ENCODE data around the gene FNDC10. TPM values are rescaled to one million over a fixed set of nuclear protein-coding genes. Genes with fewer than 3 reads are reported as not detected.
"Not testable (repeated sequence)": the region's sequence is repeated elsewhere in the genome, so short reads cannot be mapped to it uniquely, and the experiment has no call there.

The FNDC10 gene
- total RNA-seq, 1 donor from 2014 or later, result 2.5 TPM

DNA sequence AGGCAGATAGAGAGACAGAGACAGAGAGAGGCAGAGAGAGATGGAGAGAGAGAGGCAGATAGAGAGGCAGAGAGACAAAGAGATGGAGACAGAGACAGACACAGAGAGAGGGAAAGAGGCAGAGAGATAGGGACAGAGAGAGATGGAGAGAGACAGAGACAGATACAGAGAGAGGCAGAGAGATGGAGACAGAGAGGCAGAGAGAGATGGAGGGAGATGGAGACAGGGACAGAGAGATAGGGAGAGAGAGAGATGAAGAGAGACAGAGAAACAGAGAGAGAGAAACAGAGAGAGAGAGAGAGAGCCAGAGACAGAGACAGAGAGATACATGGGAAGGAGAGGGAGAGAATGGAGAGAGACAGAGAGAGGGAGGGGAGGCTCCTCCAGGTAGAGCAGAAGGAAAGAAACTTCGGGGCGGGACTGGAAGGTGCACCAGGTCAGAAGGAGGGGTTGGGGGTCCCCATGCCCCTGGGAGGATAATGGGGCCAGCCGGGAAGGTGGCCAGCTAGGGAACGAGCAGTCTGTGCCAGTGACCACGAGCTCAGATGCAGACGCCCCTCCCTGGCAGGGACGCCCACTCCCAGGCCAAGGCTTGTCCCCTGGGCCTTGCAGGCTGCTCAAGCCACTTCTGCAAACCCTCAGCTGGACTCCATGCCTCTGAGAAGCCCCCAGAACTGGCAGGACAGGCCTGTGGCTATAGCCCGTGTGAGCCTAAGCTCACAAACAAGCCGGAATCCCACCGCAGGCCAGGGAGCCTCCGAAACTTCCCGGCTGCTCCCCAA is 3.3 kb downstream of the FNDC10 start:
- no peak for TF ChIP-seq EZH2 (IDR thresholded peaks at IDR 0.05)
- no peak for TF ChIP-seq EZH2phosphoT487 (IDR thresholded peaks at IDR 0.05)
- TF ChIP-seq, protein P1, sequence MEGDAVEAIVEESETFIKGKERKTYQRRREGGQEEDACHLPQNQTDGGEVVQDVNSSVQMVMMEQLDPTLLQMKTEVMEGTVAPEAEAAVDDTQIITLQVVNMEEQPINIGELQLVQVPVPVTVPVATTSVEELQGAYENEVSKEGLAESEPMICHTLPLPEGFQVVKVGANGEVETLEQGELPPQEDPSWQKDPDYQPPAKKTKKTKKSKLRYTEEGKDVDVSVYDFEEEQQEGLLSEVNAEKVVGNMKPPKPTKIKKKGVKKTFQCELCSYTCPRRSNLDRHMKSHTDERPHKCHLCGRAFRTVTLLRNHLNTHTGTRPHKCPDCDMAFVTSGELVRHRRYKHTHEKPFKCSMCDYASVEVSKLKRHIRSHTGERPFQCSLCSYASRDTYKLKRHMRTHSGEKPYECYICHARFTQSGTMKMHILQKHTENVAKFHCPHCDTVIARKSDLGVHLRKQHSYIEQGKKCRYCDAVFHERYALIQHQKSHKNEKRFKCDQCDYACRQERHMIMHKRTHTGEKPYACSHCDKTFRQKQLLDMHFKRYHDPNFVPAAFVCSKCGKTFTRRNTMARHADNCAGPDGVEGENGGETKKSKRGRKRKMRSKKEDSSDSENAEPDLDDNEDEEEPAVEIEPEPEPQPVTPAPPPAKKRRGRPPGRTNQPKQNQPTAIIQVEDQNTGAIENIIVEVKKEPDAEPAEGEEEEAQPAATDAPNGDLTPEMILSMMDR (IDR thresholded peaks at IDR 0.05), result no peak
- H3K27me3 ChIP-seq, result peaks cover 57% of the 10 kb centered on the region
- H3K4me3 ChIP-seq, result no peak overlapping the region
- no peak overlapping the region for H3K4me2 ChIP-seq
- H3K27ac Mint-ChIP-seq, result no peak overlapping the region
- no peaks in the 10 kb centered on the region for H3K79me2 ChIP-seq (ENCODE audit: low read depth)
- H4K20me1 ChIP-seq (ENCODE audit: low read depth), result peaks cover 18% of the 10 kb centered on the region
- DNase-seq (ENCODE audit: low spot score), result no peak
- H3K4me1 ChIP-seq, result peaks cover 10% of the 10 kb centered on the region
- H3K9me3 ChIP-seq (ENCODE audit: low read depth), result no peaks in the 10 kb centered on the region
- peaks cover 12% of the 10 kb centered on the region for H3K27me3 Mint-ChIP-seq (ENCODE audit: insufficient read depth, low read depth)
- no peaks in the 10 kb centered on the region for H3K36me3 ChIP-seq
- H3K36me3 Mint-ChIP-seq, result no peaks in the 10 kb centered on the region
- peaks cover 9% of the 10 kb centered on the region for H3K4me1 Mint-ChIP-seq
- H3K4me3 Mint-ChIP-seq, result no peak overlapping the region
- H3K9ac ChIP-seq, result no peak overlapping the region
- no peak overlapping the region for H3K27ac ChIP-seq
- peaks cover 37% of the 10 kb centered on the region for H3F3A ChIP-seq (ENCODE audit: low read depth)
- no peaks in the 10 kb centered on the region for H3K9me3 Mint-ChIP-seq
- no peak overlapping the region for H2AFZ ChIP-seq (replicated peaks)

DNA sequence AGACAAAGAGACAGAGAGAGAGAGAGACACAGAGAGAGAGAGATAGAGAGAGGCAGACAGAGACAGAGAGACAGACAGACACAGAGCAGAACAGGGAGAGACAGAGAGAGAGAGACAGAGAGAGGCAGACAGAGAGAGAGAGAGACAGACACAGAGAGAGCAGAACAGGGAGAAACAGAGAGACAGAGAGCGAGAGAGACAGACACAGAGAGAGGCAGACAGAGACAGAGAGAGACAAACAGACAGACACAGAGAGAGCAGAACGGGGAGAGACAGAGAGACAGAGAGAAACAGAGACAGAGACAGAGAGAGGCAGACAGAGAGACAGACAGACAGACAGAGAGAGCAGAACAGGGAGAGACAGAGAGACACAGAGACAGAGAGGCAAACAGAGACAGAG is 4.6 kb downstream of the FNDC10 start:
- not testable (repeated sequence) for H3K4me3 Mint-ChIP-seq; H3K4me3 ChIP-seq; H3K36me3 Mint-ChIP-seq; H2AFZ ChIP-seq (replicated peaks); DNase-seq (ENCODE audit: low spot score); H3K4me1 Mint-ChIP-seq; H3K27me3 Mint-ChIP-seq (ENCODE audit: insufficient read depth, low read depth); H3K9ac ChIP-seq; H3K27ac Mint-ChIP-seq; H3K79me2 ChIP-seq (ENCODE audit: low read depth); H3K36me3 ChIP-seq; H3K4me1 ChIP-seq; H3K4me2 ChIP-seq; H3K9me3 ChIP-seq (ENCODE audit: low read depth); H3K9me3 Mint-ChIP-seq; H3K27ac ChIP-seq
- peaks cover 31% of the 10 kb centered on the region for H3F3A ChIP-seq (ENCODE audit: low read depth)
- H4K20me1 ChIP-seq (ENCODE audit: low read depth), result peaks cover 13% of the 10 kb centered on the region
- peaks cover 43% of the 10 kb centered on the region for H3K27me3 ChIP-seq

DNA sequence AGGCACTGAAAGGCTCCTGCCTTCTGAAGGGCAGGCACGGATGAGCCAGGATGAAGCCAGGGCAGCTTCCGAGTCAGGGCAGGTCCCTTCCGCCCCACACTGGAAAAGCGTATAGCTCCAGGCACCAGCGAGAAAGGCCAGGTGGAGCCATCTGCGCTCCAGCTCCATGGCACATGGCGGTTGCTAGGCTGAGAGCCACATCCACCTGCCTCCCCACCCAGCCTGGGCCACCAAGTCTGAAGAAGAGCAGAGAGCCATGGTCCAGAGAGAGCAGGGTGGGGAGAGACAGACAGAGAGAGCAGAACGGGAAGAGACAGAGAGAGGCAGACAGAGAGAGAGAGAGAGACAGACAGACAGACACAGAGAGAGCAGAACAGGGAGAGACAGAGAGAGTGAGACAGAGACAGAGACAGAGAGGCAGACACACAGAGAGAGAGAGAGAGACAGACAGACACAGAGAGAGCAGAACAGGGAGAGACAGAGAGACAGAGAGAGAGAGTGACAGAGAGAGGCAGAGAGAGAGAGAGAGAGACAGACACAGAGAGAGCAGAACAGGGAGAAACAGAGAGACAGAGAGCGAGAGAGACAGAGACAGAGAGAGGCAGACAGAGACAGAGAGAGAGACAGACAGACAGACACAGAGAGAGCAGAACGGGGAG is 5.2 kb downstream of the FNDC10 start:
- peaks cover 40% of the 10 kb centered on the region for H3K27me3 ChIP-seq
- H3K4me2 ChIP-seq, result no peak overlapping the region
- no peak overlapping the region for H2AFZ ChIP-seq (replicated peaks)
- H3K36me3 Mint-ChIP-seq, result no peaks in the 10 kb centered on the region
- no peaks in the 10 kb centered on the region for H3K36me3 ChIP-seq
- H3K27ac ChIP-seq, result no peak overlapping the region
- no peaks in the 10 kb centered on the region for H3K9me3 ChIP-seq (ENCODE audit: low read depth)
- peaks cover 13% of the 10 kb centered on the region for H4K20me1 ChIP-seq (ENCODE audit: low read depth)
- H3K79me2 ChIP-seq (ENCODE audit: low read depth), result no peaks in the 10 kb centered on the region
- peaks cover 7% of the 10 kb centered on the region for H3K4me1 ChIP-seq
- H3K27ac Mint-ChIP-seq, result no peak overlapping the region
- peaks cover 9% of the 10 kb centered on the region for H3K4me1 Mint-ChIP-seq
- H3F3A ChIP-seq (ENCODE audit: low read depth), result peaks cover 29% of the 10 kb centered on the region
- TF ChIP-seq, protein P1 (IDR thresholded peaks at IDR 0.05), result no peak
- no peak for TF ChIP-seq EZH2 (IDR thresholded peaks at IDR 0.05)
- DNase-seq (ENCODE audit: low spot score), result no peak
- H3K4me3 ChIP-seq, result no peak overlapping the region
- H3K4me3 Mint-ChIP-seq, result no peak overlapping the region
- peaks cover 9% of the 10 kb centered on the region for H3K27me3 Mint-ChIP-seq (ENCODE audit: insufficient read depth, low read depth)
- H3K9me3 Mint-ChIP-seq, result no peaks in the 10 kb centered on the region
- no peak overlapping the region for H3K9ac ChIP-seq

Measured in neural progenitor cell (in vitro differentiated cells).